Measurements from ENCODE around the gene RPS18. TPM values are rescaled to one million over a fixed set of nuclear protein-coding genes. Genes with fewer than 3 reads are reported as not detected.
A peak's percentile ranks its signal among the peaks of the same experiment; 100 is the strongest.

RPS18 gene
- total RNA-seq, 1 experiment from 2014 or later = 3,216 TPM

DNA sequence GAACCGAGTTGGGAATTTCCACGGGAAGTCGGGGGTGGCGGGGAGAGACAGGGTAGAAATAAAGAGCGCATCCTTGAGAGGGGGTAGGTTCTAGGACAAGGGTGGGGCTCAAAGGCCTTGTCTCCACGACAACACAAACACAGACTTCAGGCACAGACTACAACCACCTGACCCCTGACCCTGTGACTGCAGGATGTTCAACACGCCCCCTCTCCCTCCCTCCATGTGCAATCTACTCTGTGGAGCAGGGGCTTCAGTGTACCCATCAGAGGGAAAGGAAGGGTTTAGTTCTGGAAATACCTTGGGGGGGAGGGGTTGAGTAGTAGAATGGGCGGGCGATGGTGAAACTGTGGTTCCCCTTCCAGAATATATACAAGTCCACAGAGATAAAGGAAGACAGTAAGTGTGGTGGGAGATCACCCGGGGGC, 42.7 kb downstream of the RPS18 start:
- no peaks in the 10 kb centered on the region for H3K27me3 ChIP-seq (ENCODE audit: insufficient read depth, low read length)
- no peaks in the 10 kb centered on the region for H3K4me1 ChIP-seq (ENCODE audit: insufficient read depth, low read length)
- H2BK5ac ChIP-seq (ENCODE audit: insufficient read length, low read length) = no peak overlapping the region
- H3K79me1 ChIP-seq (ENCODE audit: insufficient read depth, low read depth, low read length, poor library complexity, severe bottlenecking) = no peaks in the 10 kb centered on the region
- H3K27ac ChIP-seq (ENCODE audit: insufficient read length, low read depth, low read length) = no peak overlapping the region
- Mint-ChIP-seq H3K4me3 (peak overlapping the region; percentile 83 to 97), H3K27me3 (ENCODE audit: low read depth) (no peaks in the 10 kb centered on the region; the same call in 1 of the 2 replicates), H3K36me3 (ENCODE audit: insufficient read depth in 1 of 3, low read depth in 3 of 3) (peaks cover 7 to 27% (median 19%) of the 10 kb centered on the region in 3 experiments; a peak in 6 of 7 replicates), H3K27ac (peak overlapping the region in 1 of 3 experiments; percentile 68; a peak in 1 of 7 replicates), H3K9me3 (no peaks in the 10 kb centered on the region), H3K4me1 (peaks cover 42 to 46% of the 10 kb centered on the region in 2 experiments)
- no peak overlapping the region for H3T11ph ChIP-seq (ENCODE audit: low read length)
- no peaks in the 10 kb centered on the region for H4K20me1 ChIP-seq (ENCODE audit: control insufficient read depth, insufficient read depth, insufficient read length)
- no peak overlapping the region for H2AK5ac ChIP-seq (ENCODE audit: insufficient read length, low read length)
- H3K23me2 ChIP-seq (ENCODE audit: insufficient read length, low read depth, low read length, poor library complexity, severe bottlenecking) = peaks cover 31% of the 10 kb centered on the region
- TF ChIP-seq, protein P1, sequence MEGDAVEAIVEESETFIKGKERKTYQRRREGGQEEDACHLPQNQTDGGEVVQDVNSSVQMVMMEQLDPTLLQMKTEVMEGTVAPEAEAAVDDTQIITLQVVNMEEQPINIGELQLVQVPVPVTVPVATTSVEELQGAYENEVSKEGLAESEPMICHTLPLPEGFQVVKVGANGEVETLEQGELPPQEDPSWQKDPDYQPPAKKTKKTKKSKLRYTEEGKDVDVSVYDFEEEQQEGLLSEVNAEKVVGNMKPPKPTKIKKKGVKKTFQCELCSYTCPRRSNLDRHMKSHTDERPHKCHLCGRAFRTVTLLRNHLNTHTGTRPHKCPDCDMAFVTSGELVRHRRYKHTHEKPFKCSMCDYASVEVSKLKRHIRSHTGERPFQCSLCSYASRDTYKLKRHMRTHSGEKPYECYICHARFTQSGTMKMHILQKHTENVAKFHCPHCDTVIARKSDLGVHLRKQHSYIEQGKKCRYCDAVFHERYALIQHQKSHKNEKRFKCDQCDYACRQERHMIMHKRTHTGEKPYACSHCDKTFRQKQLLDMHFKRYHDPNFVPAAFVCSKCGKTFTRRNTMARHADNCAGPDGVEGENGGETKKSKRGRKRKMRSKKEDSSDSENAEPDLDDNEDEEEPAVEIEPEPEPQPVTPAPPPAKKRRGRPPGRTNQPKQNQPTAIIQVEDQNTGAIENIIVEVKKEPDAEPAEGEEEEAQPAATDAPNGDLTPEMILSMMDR (conservative IDR thresholded peaks at IDR 0.05) = no peak
- no peak overlapping the region for H3K9ac ChIP-seq (ENCODE audit: extremely low read depth, insufficient read length, low read length)
- no peak overlapping the region for H2BK15ac ChIP-seq (ENCODE audit: low read depth, low read length)
- peak; percentile 77 for DNase-seq
- H2AFZ ChIP-seq (ENCODE audit: low read length) = no peak overlapping the region
- no peak overlapping the region for H2BK120ac ChIP-seq (ENCODE audit: low read depth, low read length, poor library complexity, severe bottlenecking)
- no peak overlapping the region for H2BK20ac ChIP-seq (ENCODE audit: low read depth, low read length, poor library complexity, severe bottlenecking)
- no peaks in the 10 kb centered on the region for H3K9me3 ChIP-seq (ENCODE audit: control insufficient read depth, low read depth, low read length)
- peak overlapping the region; percentile 49; the same call in 1 of the 2 replicates for H3K14ac ChIP-seq (ENCODE audit: insufficient read depth, low read length)
- H4K5ac ChIP-seq (ENCODE audit: insufficient read length, low read depth, low read length) = no peak overlapping the region
- peak overlapping the region; percentile 39 for H3K18ac ChIP-seq (ENCODE audit: insufficient read length, low read depth, low read length)
- peak overlapping the region; percentile 92 for H3K4me2 ChIP-seq (ENCODE audit: insufficient read depth, insufficient read length, low read length)
- no peak overlapping the region for H4K91ac ChIP-seq (ENCODE audit: insufficient read length, low read depth, low read length)
- no peak overlapping the region for H3K56ac ChIP-seq (ENCODE audit: insufficient read length, low read depth, low read length)
- H3K4ac ChIP-seq (ENCODE audit: low read depth, low read length) = no peak overlapping the region
- no peak overlapping the region for H2BK12ac ChIP-seq (ENCODE audit: insufficient read length, low read depth, low read length)
- H3K23ac ChIP-seq (ENCODE audit: insufficient read length, low read depth, low read length) = no peak overlapping the region
- H4K8ac ChIP-seq (replicated peaks; ENCODE audit: insufficient read length, low read depth, low read length) = no peak overlapping the region
- H3K79me2 ChIP-seq (ENCODE audit: insufficient read depth, low read length) = no peaks in the 10 kb centered on the region; the same call in 1 of the 2 replicates
- no CpG with 5 or more reads among the region's 10 CpGs for WGBS (ENCODE audit: extremely low coverage, insufficient read length, low lambda C conversion rate)

All from H9 (cell line).